ENCODE data around the gene JPH3.
A peak's percentile ranks its signal among the peaks of the same experiment; 100 is the strongest.

The JPH3 gene

GRCh38 chr16:87625241-87625797, 23.0 kb downstream of the JPH3 start:
- Histone ChIP-seq H3K9me3 (ENCODE audit: control insufficient read depth in 1 of 2, low read length in 2 of 2) (no peaks in the 10 kb centered on the region), H3K27me3 (ENCODE audit: control insufficient read depth in 1 of 2, insufficient read depth in 2 of 2, low read length in 2 of 2) (peaks cover 0 to 5% of the 10 kb centered on the region in 2 donors), H3K9ac (ENCODE audit: low read depth in 1 of 2, low read length in 2 of 2) (no peak overlapping the region), H3K4me1 (ENCODE audit: control insufficient read depth in 1 of 2, insufficient read depth in 2 of 2, low read length in 2 of 2) (no peaks in the 10 kb centered on the region), H3K4me3 (ENCODE audit: low read depth in 1 of 2, low read length in 2 of 2) (no peak overlapping the region), H3K36me3 (ENCODE audit: control insufficient read depth in 1 of 2, insufficient read depth in 2 of 2, low read length in 2 of 2) (no peaks in the 10 kb centered on the region), H3K27ac (ENCODE audit: low read depth, low read length) (no peak overlapping the region)

GRCh38 chr16:87626401-87626800, 24.1 kb downstream of the JPH3 start:
- H3K27me3 ChIP-seq (ENCODE audit: control insufficient read depth in 1 of 2, insufficient read depth in 2 of 2, low read length in 2 of 2): peaks cover 0 to 5% of the 10 kb centered on the region in 2 donors

GRCh38 chr16:87626905-87627304, 24.6 kb downstream of the JPH3 start:
- Histone ChIP-seq H3K27ac (ENCODE audit: low read depth, low read length) (no peak overlapping the region), H3K9ac (ENCODE audit: low read depth in 1 of 2, low read length in 2 of 2) (no peak overlapping the region), H3K27me3 (ENCODE audit: control insufficient read depth in 1 of 2, insufficient read depth in 2 of 2, low read length in 2 of 2) (peaks cover 0 to 5% of the 10 kb centered on the region in 2 donors), H3K36me3 (ENCODE audit: control insufficient read depth in 1 of 2, insufficient read depth in 2 of 2, low read length in 2 of 2) (no peaks in the 10 kb centered on the region), H3K4me3 (ENCODE audit: low read depth in 1 of 2, low read length in 2 of 2) (no peak overlapping the region), H3K9me3 (ENCODE audit: control insufficient read depth in 1 of 2, low read length in 2 of 2) (peaks cover 5 to 10% of the 10 kb centered on the region in 2 donors), H3K4me1 (ENCODE audit: control insufficient read depth in 1 of 2, insufficient read depth in 2 of 2, low read length in 2 of 2) (no peaks in the 10 kb centered on the region)

More at GRCh38 chr16:87626401-87626800, 24.1 kb downstream of the JPH3 start:
- Histone ChIP-seq H3K36me3 (ENCODE audit: control insufficient read depth in 1 of 2, insufficient read depth in 2 of 2, low read length in 2 of 2) (no peaks in the 10 kb centered on the region), H3K4me3 (ENCODE audit: low read depth in 1 of 2, low read length in 2 of 2) (no peak overlapping the region), H3K9ac (ENCODE audit: low read depth in 1 of 2, low read length in 2 of 2) (no peak overlapping the region), H3K27ac (ENCODE audit: low read depth, low read length) (no peak overlapping the region), H3K4me1 (ENCODE audit: control insufficient read depth in 1 of 2, insufficient read depth in 2 of 2, low read length in 2 of 2) (no peaks in the 10 kb centered on the region), H3K9me3 (ENCODE audit: control insufficient read depth in 1 of 2, low read length in 2 of 2) (peaks cover 5 to 10% of the 10 kb centered on the region in 2 donors)

- H3K27me3 ChIP-seq (ENCODE audit: control insufficient read depth in 1 of 2, insufficient read depth in 2 of 2, low read length in 2 of 2): peaks cover 0 to 5% of the 10 kb centered on the region in 2 donors
- H3K27ac ChIP-seq (ENCODE audit: low read depth, low read length): no peak overlapping the region
- peaks cover 5 to 10% of the 10 kb centered on the region in 2 donors for H3K9me3 ChIP-seq (ENCODE audit: control insufficient read depth in 1 of 2, low read length in 2 of 2)
Observed at GRCh38 chr16:87627542-87628245, 25.4 kb downstream of the JPH3 start.

GRCh38 chr16:87628246-87628923, 26.1 kb downstream of the JPH3 start:
- Histone ChIP-seq H3K9ac (ENCODE audit: low read depth in 1 of 2, low read length in 2 of 2) (no peak overlapping the region), H3K36me3 (ENCODE audit: control insufficient read depth in 1 of 2, insufficient read depth in 2 of 2, low read length in 2 of 2) (no peaks in the 10 kb centered on the region), H3K4me1 (ENCODE audit: control insufficient read depth in 1 of 2, insufficient read depth in 2 of 2, low read length in 2 of 2) (no peaks in the 10 kb centered on the region), H3K27me3 (ENCODE audit: control insufficient read depth in 1 of 2, insufficient read depth in 2 of 2, low read length in 2 of 2) (peaks cover 0 to 5% of the 10 kb centered on the region in 2 donors), H3K27ac (ENCODE audit: low read depth, low read length) (no peak overlapping the region), H3K9me3 (ENCODE audit: control insufficient read depth in 1 of 2, low read length in 2 of 2) (peaks cover 5 to 10% of the 10 kb centered on the region in 2 donors), H3K4me3 (ENCODE audit: low read depth in 1 of 2, low read length in 2 of 2) (no peak overlapping the region)

More at GRCh38 chr16:87627542-87628245, 25.4 kb downstream of the JPH3 start:
- Histone ChIP-seq H3K36me3 (ENCODE audit: control insufficient read depth in 1 of 2, insufficient read depth in 2 of 2, low read length in 2 of 2) (no peaks in the 10 kb centered on the region), H3K4me1 (ENCODE audit: control insufficient read depth in 1 of 2, insufficient read depth in 2 of 2, low read length in 2 of 2) (no peaks in the 10 kb centered on the region), H3K9ac (ENCODE audit: low read depth in 1 of 2, low read length in 2 of 2) (no peak overlapping the region), H3K4me3 (ENCODE audit: low read depth in 1 of 2, low read length in 2 of 2) (no peak overlapping the region)

GRCh38 chr16:87628940-87629339, 26.6 kb downstream of the JPH3 start:
- H3K27me3 ChIP-seq (ENCODE audit: control insufficient read depth in 1 of 2, insufficient read depth in 2 of 2, low read length in 2 of 2): peaks cover 0 to 5% of the 10 kb centered on the region in 2 donors
- H3K9me3 ChIP-seq (ENCODE audit: control insufficient read depth in 1 of 2, low read length in 2 of 2): peaks cover 5 to 10% of the 10 kb centered on the region in 2 donors
- H3K4me3 ChIP-seq (ENCODE audit: low read depth in 1 of 2, low read length in 2 of 2): no peak overlapping the region
- H3K27ac ChIP-seq (ENCODE audit: low read depth, low read length): no peak overlapping the region
- H3K4me1 ChIP-seq (ENCODE audit: control insufficient read depth in 1 of 2, insufficient read depth in 2 of 2, low read length in 2 of 2): no peaks in the 10 kb centered on the region
- H3K9ac ChIP-seq (ENCODE audit: low read depth in 1 of 2, low read length in 2 of 2): no peak overlapping the region
- no peaks in the 10 kb centered on the region for H3K36me3 ChIP-seq (ENCODE audit: control insufficient read depth in 1 of 2, insufficient read depth in 2 of 2, low read length in 2 of 2)

GRCh38 chr16:87631067-87631466, 28.8 kb downstream of the JPH3 start:
- Histone ChIP-seq H3K4me3 (ENCODE audit: low read depth in 1 of 2, low read length in 2 of 2) (no peak overlapping the region), H3K36me3 (ENCODE audit: control insufficient read depth in 1 of 2, insufficient read depth in 2 of 2, low read length in 2 of 2) (no peaks in the 10 kb centered on the region), H3K9ac (ENCODE audit: low read depth in 1 of 2, low read length in 2 of 2) (no peak overlapping the region), H3K4me1 (ENCODE audit: control insufficient read depth in 1 of 2, insufficient read depth in 2 of 2, low read length in 2 of 2) (peaks cover 4 to 9% of the 10 kb centered on the region in 2 donors), H3K27me3 (ENCODE audit: control insufficient read depth in 1 of 2, insufficient read depth in 2 of 2, low read length in 2 of 2) (peaks cover 0 to under 1% of the 10 kb centered on the region in 2 donors), H3K27ac (ENCODE audit: low read depth, low read length) (no peak overlapping the region), H3K9me3 (ENCODE audit: control insufficient read depth in 1 of 2, low read length in 2 of 2) (peaks cover 5 to 10% of the 10 kb centered on the region in 2 donors)

GRCh38 chr16:87634411-87634810, 32.1 kb downstream of the JPH3 start:
- Histone ChIP-seq H3K27me3 (ENCODE audit: control insufficient read depth in 1 of 2, insufficient read depth in 2 of 2, low read length in 2 of 2) (no peaks in the 10 kb centered on the region), H3K9me3 (ENCODE audit: control insufficient read depth in 1 of 2, low read length in 2 of 2) (peaks cover 5 to 10% of the 10 kb centered on the region in 2 donors), H3K4me1 (ENCODE audit: control insufficient read depth in 1 of 2, insufficient read depth in 2 of 2, low read length in 2 of 2) (peaks cover 4 to 12% of the 10 kb centered on the region in 2 donors), H3K9ac (ENCODE audit: low read depth in 1 of 2, low read length in 2 of 2) (no peak overlapping the region), H3K27ac (ENCODE audit: low read depth, low read length) (no peak overlapping the region), H3K4me3 (ENCODE audit: low read depth in 1 of 2, low read length in 2 of 2) (no peak overlapping the region), H3K36me3 (ENCODE audit: control insufficient read depth in 1 of 2, insufficient read depth in 2 of 2, low read length in 2 of 2) (no peaks in the 10 kb centered on the region)

- H3K27ac ChIP-seq (ENCODE audit: low read depth, low read length): no peak overlapping the region
- H3K9me3 ChIP-seq (ENCODE audit: control insufficient read depth in 1 of 2, low read length in 2 of 2): peaks cover 5 to 8% of the 10 kb centered on the region in 2 donors
- H3K4me3 ChIP-seq (ENCODE audit: low read depth in 1 of 2, low read length in 2 of 2): peak overlapping the region; percentile 43 to 48
- H3K4me1 ChIP-seq (ENCODE audit: control insufficient read depth in 1 of 2, insufficient read depth in 2 of 2, low read length in 2 of 2): peaks cover 4 to 12% of the 10 kb centered on the region in 2 donors
- H3K9ac ChIP-seq (ENCODE audit: low read depth in 1 of 2, low read length in 2 of 2): peak overlapping the region; percentile 10 to 12
- no peaks in the 10 kb centered on the region for H3K36me3 ChIP-seq (ENCODE audit: control insufficient read depth in 1 of 2, insufficient read depth in 2 of 2, low read length in 2 of 2)
- H3K27me3 ChIP-seq (ENCODE audit: control insufficient read depth in 1 of 2, insufficient read depth in 2 of 2, low read length in 2 of 2): no peaks in the 10 kb centered on the region
Observed at GRCh38 chr16:87635541-87636049, 33.3 kb downstream of the JPH3 start.
